Measurements from ENCODE around the gene SPATA13. TPM values are rescaled to one million over a fixed set of nuclear protein-coding genes. Genes with fewer than 3 reads are reported as not detected.
"Not testable (repeated sequence)": the region's sequence is repeated elsewhere in the genome, so short reads cannot be mapped to it uniquely, and the experiment has no call there.

SPATA13 gene
- total RNA-seq, 1 donor from 2014 or later: 11.8 TPM

DNA sequence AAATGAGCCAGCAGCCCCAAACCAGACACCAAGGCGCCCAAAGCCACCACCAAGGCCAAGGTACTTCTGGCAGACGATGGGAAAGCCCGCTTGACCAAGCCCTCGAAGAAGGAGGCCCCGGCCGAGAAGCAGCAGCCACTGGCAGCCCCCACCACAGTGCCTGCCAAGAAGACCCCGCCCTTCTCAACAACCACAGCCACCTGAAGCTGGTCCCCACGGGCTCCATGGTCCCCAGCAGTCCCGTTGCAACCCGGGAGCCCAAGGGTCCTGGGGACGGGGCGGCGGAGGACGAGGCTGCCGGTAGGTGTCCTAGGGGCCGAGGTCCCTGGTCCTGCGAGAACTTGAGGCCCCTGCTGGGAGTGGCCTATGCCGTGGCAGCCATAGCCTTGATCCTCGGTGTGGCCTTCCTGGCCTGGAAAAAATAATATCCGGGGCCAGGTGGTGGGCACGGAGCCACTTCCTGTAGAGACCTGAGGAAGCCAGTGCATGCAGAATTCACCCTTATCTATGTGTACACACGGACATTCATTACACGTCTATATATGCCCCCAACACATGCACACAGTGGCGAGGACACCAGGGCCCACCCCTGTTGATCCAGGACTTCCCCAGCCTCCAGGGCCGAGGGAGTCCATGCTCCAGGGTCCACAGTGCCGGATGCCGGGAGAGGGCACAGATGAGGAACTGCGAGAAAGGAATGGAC, 162.7 kb downstream of the SPATA13 start:
- CTCF ChIA-PET: no interaction called here
- Mint-ChIP-seq H3K27me3 (peaks cover 22% of the 10 kb centered on the region), H3K27ac (no peak overlapping the region), H3K4me3 (no peak overlapping the region), H3K4me1 (peaks cover 7% of the 10 kb centered on the region), H3K9me3 (no peaks in the 10 kb centered on the region), H3K36me3 (ENCODE audit: low read depth) (no peaks in the 10 kb centered on the region)
- TF ChIP-seq, protein P1, sequence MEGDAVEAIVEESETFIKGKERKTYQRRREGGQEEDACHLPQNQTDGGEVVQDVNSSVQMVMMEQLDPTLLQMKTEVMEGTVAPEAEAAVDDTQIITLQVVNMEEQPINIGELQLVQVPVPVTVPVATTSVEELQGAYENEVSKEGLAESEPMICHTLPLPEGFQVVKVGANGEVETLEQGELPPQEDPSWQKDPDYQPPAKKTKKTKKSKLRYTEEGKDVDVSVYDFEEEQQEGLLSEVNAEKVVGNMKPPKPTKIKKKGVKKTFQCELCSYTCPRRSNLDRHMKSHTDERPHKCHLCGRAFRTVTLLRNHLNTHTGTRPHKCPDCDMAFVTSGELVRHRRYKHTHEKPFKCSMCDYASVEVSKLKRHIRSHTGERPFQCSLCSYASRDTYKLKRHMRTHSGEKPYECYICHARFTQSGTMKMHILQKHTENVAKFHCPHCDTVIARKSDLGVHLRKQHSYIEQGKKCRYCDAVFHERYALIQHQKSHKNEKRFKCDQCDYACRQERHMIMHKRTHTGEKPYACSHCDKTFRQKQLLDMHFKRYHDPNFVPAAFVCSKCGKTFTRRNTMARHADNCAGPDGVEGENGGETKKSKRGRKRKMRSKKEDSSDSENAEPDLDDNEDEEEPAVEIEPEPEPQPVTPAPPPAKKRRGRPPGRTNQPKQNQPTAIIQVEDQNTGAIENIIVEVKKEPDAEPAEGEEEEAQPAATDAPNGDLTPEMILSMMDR (IDR thresholded peaks at IDR 0.05): no peak
- POLR2A ChIA-PET: no interaction called here
- ATAC-seq (ENCODE audit: low read depth) (no peak), DNase-seq (no peak)
- intact Hi-C loops (cut with micrococcal nuclease): no loop called here

DNA sequence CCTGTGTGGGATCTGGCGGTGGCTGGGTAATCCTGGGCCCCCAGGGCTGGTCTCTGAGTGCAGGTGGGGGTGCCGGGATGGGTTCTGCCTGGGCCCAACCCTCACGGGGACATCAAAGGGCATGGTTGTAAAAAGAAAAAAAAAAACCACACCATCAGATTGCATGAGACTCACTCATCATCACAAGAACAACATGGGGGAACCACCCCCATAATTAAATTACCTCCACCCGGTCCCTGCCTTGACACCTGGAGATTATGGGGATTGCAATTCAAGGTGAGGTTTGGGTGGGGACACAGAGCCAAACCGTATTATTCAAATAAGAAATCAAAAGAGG, 163.2 kb downstream of the SPATA13 start:
- peaks cover 23% of the 10 kb centered on the region for H3K27me3 Mint-ChIP-seq
- H3K36me3 Mint-ChIP-seq (ENCODE audit: low read depth): no peaks in the 10 kb centered on the region
- ATAC-seq (ENCODE audit: low read depth) (no peak), DNase-seq (no peak)
- no peaks in the 10 kb centered on the region for H3K9me3 Mint-ChIP-seq
- ChIA-PET POLR2A (no interaction called here), CTCF (no interaction called here)
- intact Hi-C loops (cut with micrococcal nuclease): no loop called here
- TF ChIP-seq, protein P1 (IDR thresholded peaks at IDR 0.05): no peak
- peaks cover 7% of the 10 kb centered on the region for H3K4me1 Mint-ChIP-seq
- no peak overlapping the region for H3K4me3 Mint-ChIP-seq
- H3K27ac Mint-ChIP-seq: no peak overlapping the region

DNA sequence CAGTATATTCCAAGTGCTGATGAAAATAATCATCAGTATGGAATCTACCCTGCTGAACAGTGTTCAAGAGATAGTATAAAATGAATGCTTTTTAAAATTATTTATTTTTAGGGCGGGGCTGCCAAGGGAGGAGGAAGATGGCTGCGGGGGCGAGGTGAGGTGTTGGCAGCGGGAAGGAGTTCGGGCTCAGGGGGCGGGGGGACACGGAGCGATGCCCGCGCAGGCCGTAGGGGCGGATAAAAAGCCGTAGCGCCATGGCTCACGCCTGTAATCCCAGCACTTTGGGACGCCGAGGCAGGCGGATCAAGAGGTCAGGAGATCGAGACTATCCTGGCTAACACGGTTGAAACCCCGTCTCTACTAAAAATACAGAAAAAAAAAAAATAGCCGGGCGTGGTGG, 167.1 kb downstream of the SPATA13 start:
- POLR2A ChIA-PET; ATAC-seq (ENCODE audit: low read depth): not testable (repeated sequence)

DNA sequence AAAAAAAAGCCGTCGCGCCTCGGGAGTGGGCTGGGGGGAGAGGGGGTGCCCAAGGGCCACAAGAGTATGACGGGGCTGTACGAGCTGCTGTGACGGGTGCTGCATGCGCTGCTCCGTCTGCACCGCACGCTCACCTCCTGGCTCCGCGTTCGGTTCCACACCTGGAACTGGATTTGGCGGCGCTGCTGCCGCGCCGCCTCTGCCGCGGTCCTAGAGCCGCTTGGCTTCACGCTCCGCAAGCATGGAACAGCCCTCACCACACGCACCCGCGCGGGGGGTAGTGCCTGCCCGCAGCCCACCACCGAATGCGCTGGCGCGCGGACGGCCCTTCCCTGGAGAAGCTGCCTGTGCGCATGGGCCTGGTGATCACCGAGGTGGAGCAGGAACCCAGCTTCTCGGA, 167.6 kb downstream of the SPATA13 start:
- H3K27me3 Mint-ChIP-seq: peaks cover 28% of the 10 kb centered on the region
- ChIA-PET CTCF (no interaction called here), POLR2A (no interaction called here)
- no peaks in the 10 kb centered on the region for H3K9me3 Mint-ChIP-seq
- TF ChIP-seq, protein P1 (IDR thresholded peaks at IDR 0.05): no peak
- H3K27ac Mint-ChIP-seq: no peak overlapping the region
- H3K4me3 Mint-ChIP-seq: no peak overlapping the region
- intact Hi-C loops (cut with micrococcal nuclease): no loop called here
- ATAC-seq (ENCODE audit: low read depth) (no peak), DNase-seq (no peak)
- H3K4me1 Mint-ChIP-seq: peaks cover 7% of the 10 kb centered on the region
- no peaks in the 10 kb centered on the region for H3K36me3 Mint-ChIP-seq (ENCODE audit: low read depth)

More for the DNA sequence above, 167.1 kb downstream of the SPATA13 start:
- CTCF ChIA-PET; DNase-seq; H3K27ac Mint-ChIP-seq; H3K36me3 Mint-ChIP-seq (ENCODE audit: low read depth); intact Hi-C loops (cut with micrococcal nuclease); H3K4me3 Mint-ChIP-seq; H3K4me1 Mint-ChIP-seq; H3K9me3 Mint-ChIP-seq: not testable (repeated sequence)
- H3K27me3 Mint-ChIP-seq: peaks cover 26% of the 10 kb centered on the region

DNA sequence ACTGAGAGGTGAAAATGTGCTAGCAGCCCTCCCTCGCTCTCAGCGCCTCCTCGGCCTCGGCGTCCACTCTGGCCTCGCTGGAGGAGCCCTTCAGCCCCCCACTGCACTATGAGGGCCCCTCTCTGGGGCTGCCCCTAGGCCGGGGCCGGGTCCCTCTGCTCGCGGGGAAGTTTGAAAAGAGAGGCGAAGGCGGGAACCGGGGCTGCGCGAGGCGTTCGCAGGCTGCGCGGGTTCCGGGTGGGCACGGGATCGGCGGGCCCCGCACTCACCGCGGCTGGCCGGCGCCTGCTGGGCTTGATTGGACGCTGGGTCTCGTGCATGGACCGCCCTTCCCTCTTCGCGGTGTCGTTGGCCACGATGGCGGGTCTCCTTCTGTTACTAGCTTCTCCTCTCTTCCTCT, 178.2 kb downstream of the SPATA13 start:
- ChIA-PET POLR2A (no interaction called here), CTCF (no interaction called here)
- Mint-ChIP-seq H3K27me3 (peaks cover 20% of the 10 kb centered on the region), H3K27ac (no peak overlapping the region), H3K4me3 (no peak overlapping the region), H3K36me3 (ENCODE audit: low read depth) (no peaks in the 10 kb centered on the region), H3K9me3 (no peaks in the 10 kb centered on the region), H3K4me1 (no peaks in the 10 kb centered on the region)
- TF ChIP-seq, protein P1 (IDR thresholded peaks at IDR 0.05): no peak
- intact Hi-C loops (cut with micrococcal nuclease): no loop called here
- ATAC-seq (ENCODE audit: low read depth): no peak
- no peak for DNase-seq

All from activated B cell treated with CpG ODN at 0.5 μM for 24 hours (primary cell).